Right lobe of liver (tissue), 6 donors: Measurements from ENCODE around the gene ZFC3H1. TPM values are rescaled to one million over a fixed set of nuclear protein-coding genes. Genes with fewer than 3 reads are reported as not detected.

ENCODE experiments used
- ATAC-seq, 4 donors: fragments of 200-7000 bp; cut with Tn5 transposase; one replicate each; pipeline ENCODE4 v1.9.1; 2020; ENCODE audit warnings: mild to moderate bottlenecking in 4 of 4, moderate library complexity in 4 of 4
- DNase-seq, 3 donors: peaks; one replicate each; pipeline ENCODE4 v3.0.0-alpha.2; 2020
- H3K27ac ChIP-seq, 3 donors: fragments of 200-600 bp; one replicate each; pipeline ENCODE4 v1.8.0; 2022
- H3K27me3 ChIP-seq, 2 donors: fragments of 200-600 bp; one replicate each; pipeline ENCODE4 v1.8.0; 2022
- H3K36me3 ChIP-seq, 4 donors: fragments of 200-600 bp; sonication (generic) in 1 of 4; one replicate each; pipeline versions ENCODE4 v1.5.1 to v1.8.0; 2017 to 2022; ENCODE audit warnings: control low read depth in 1 of 4
- H3K4me1 ChIP-seq, 4 donors: fragments of 200-600 bp; sonication (generic) in 1 of 4; one replicate each; pipeline versions ENCODE4 v1.5.1 to v1.8.0; 2017 to 2022; ENCODE audit warnings: control low read depth in 1 of 4
- H3K4me3 ChIP-seq, 3 donors: fragments of 200-600 bp; one replicate each; pipeline ENCODE4 v1.8.0; 2022
- H3K9me3 ChIP-seq, 4 donors: fragments of 200-600 bp; sonication (generic) in 1 of 4; one replicate each; pipeline versions ENCODE4 v1.5.1 to v1.8.0; 2017 to 2022; ENCODE audit warnings: control low read depth in 1 of 4
- POLR2A ChIP-seq: fragments of 450-650 bp; IDR thresholded peaks from one replicate; pipeline ENCODE4 v1.6.1; 2017; ENCODE audit warnings: antibody characterized with exemption, mild to moderate bottlenecking
- WGBS: methylation state at CpG from one replicate; pipeline ENCODE4 v1.1.6; 2018; ENCODE audit warnings: low coverage, low lambda C conversion rate; ENCODE audit not compliant: insufficient coverage; ENCODE audit errors: missing lambda C conversion rate; 5-methylcytosine and 5-hydroxymethylcytosine counted together
- intact Hi-C, 2 donors: fragments of 100-400 bp; cut with DNase I; formaldehyde crosslinking; loops; one replicate each; pipeline versions ENCODE4 v1.11.2 to v1.14.1; 2022
- total RNA-seq, 6 experiments: library from RNA; depleted of rRNA in 2 of 6; stranded (reverse); fragments of >200 nt in 2 of 6; fragmentation: NEBNext Ultra II Directional in 3 of 6; extraction: Animal tissue kit (Norgen Biotek cat#: 25700) in 3 of 6; gene quantifications; one replicate each; pipeline versions ENCODE4 v1.1.0 to v1.2.4, GENCODE V29; 2016 to 2023
- TF ChIP-seq, protein P1 (sequence below), 4 donors: fragments of 200-600 bp in 3 of 4; fragments of 450-650 bp in 1 of 4; IDR thresholded peaks; one replicate each; pipeline versions ENCODE4 v1.5.1 to v1.8.0; 2016 to 2022; ENCODE audit warnings: antibody characterized with exemption in 4 of 4, mild to moderate bottlenecking in 2 of 4
- donor health status: DM: no; HTN: yes; CAD: no.
- donor health status: DM: no; HTN: no; CAD: no.
- donor health status: DM: no; HTN: no; CAD: no.
- donor health status: DM: no; HTN: yes; CAD: no.
- donor health status: DM: no; HTN: yes; CAD: no.

The ZFC3H1 gene
- total RNA-seq, 6 experiments from 2014 or later = 13.0 to 27.3 (median 19.1) TPM

DNA sequence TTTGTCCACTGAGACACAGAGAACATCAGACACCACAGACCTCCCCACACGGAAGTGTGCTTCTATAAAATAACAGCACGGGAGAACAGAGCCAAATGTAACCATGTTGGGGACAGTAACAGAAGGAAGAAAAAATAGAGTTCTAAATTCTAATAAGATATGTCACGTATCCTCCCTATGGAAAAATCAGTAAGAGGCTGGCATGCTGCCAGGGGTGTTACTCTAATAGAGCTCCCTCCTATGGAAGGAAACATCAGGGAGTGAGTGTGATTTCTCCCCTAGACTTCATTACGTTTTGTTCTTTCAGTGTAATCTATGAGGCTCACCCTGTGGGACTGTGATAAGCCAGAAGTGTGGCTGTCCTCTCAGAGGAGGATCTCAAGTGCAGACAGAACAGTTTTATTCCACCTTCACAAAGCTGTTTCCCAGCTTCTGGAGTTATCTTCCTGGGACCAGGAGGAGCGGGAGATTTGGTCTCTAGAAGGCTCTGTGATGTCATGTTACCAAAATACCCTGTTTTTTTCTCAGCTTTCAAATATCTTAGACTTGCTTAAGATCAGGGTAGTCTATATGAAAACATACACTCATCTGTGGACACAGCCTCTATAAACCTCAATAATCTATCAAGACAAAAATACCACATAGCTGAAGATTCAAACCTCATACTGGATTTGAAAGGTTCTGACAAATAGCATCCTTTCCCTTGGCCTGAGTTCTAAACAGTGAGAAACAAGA lies 69.3 kb downstream of the ZFC3H1 start:
- DNase-seq = no peak
- H3K36me3 ChIP-seq = no peaks in the 10 kb centered on the region
- H3K9me3 ChIP-seq = no peaks in the 10 kb centered on the region
- no peaks in the 10 kb centered on the region for H3K27me3 ChIP-seq
- WGBS = 45% methylated on average over 5 of the region's 5 CpGs
- H3K4me3 ChIP-seq = no peak overlapping the region
- no peaks in the 10 kb centered on the region for H3K4me1 ChIP-seq
- intact Hi-C loops = no loop called here
- no peak for ATAC-seq
- TF ChIP-seq POLR2A = no peak
- TF ChIP-seq, protein P1, sequence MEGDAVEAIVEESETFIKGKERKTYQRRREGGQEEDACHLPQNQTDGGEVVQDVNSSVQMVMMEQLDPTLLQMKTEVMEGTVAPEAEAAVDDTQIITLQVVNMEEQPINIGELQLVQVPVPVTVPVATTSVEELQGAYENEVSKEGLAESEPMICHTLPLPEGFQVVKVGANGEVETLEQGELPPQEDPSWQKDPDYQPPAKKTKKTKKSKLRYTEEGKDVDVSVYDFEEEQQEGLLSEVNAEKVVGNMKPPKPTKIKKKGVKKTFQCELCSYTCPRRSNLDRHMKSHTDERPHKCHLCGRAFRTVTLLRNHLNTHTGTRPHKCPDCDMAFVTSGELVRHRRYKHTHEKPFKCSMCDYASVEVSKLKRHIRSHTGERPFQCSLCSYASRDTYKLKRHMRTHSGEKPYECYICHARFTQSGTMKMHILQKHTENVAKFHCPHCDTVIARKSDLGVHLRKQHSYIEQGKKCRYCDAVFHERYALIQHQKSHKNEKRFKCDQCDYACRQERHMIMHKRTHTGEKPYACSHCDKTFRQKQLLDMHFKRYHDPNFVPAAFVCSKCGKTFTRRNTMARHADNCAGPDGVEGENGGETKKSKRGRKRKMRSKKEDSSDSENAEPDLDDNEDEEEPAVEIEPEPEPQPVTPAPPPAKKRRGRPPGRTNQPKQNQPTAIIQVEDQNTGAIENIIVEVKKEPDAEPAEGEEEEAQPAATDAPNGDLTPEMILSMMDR (IDR thresholded peaks at IDR 0.05) = no peak
- H3K27ac ChIP-seq = no peak overlapping the region

- Histone ChIP-seq H3K36me3 (no peaks in the 10 kb centered on the region), H3K9me3 (peaks cover 0 to 3% (median 0%) of the 10 kb centered on the region in 4 donors), H3K27ac (no peak overlapping the region), H3K4me3 (no peak overlapping the region), H3K4me1 (no peaks in the 10 kb centered on the region), H3K27me3 (no peaks in the 10 kb centered on the region)
- 27% methylated on average over 3 of the region's 3 CpGs for WGBS
- intact Hi-C loops = no loop called here
- TF ChIP-seq, protein P1 (IDR thresholded peaks at IDR 0.05) = no peak
- no peak for TF ChIP-seq POLR2A
- ATAC-seq = no peak
- DNase-seq = no peak
These were observed 70.8 kb downstream of the ZFC3H1 start for GRCh38 chr12:71592841-71593240.

DNA sequence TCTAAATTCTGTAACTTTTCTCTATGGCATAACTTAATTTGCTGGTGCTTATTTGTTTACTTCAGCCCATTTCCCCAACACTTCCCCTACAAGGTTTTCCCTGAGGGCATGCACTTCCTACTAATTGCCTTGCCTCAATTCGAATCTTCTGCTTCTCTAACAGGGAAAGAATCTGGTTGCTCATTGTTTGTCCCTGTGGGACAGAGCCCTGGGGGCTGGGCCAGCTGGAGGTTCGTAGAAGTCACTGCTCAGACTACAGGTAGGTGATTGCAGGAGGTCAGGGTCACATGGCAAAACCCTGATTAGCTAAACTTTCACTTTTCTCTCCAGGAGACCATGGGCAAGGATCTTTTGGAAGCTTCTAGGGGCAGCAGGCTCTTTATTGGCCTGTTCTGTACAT lies 72.0 kb downstream of the ZFC3H1 start:
- intact Hi-C loops = no loop called here
- WGBS = 33% methylated on average over 2 of the region's 2 CpGs
- Histone ChIP-seq H3K4me3 (no peak overlapping the region), H3K4me1 (no peaks in the 10 kb centered on the region), H3K9me3 (peaks cover 0 to 3% (median 0%) of the 10 kb centered on the region in 4 donors), H3K27ac (no peak overlapping the region), H3K27me3 (no peaks in the 10 kb centered on the region), H3K36me3 (no peaks in the 10 kb centered on the region)
- ATAC-seq = no peak
- no peak for DNase-seq
- TF ChIP-seq POLR2A = no peak
- TF ChIP-seq, protein P1 (IDR thresholded peaks at IDR 0.05) = no peak

- intact Hi-C loops = no loop called here
- Histone ChIP-seq H3K27me3 (no peaks in the 10 kb centered on the region), H3K9me3 (peaks cover 0 to 3% (median 0%) of the 10 kb centered on the region in 4 donors), H3K4me3 (no peak overlapping the region), H3K4me1 (no peaks in the 10 kb centered on the region), H3K36me3 (no peaks in the 10 kb centered on the region), H3K27ac (no peak overlapping the region)
- ATAC-seq (no peak), DNase-seq (no peak)
- 84% methylated on average over 4 of the region's 4 CpGs for WGBS
- TF ChIP-seq, protein P1 (IDR thresholded peaks at IDR 0.05) = no peak
These were observed 74.2 kb downstream of the ZFC3H1 start for GRCh38 chr12:71589478-71589881.
